NCI-H748 (cell line): Measurements from ENCODE around the gene RUSC2.
"Not testable (repeated sequence)": the region's sequence is repeated elsewhere in the genome, so short reads cannot be mapped to it uniquely, and the experiment has no call there.

Source experiments
- DNase-seq: peaks from one replicate; lab custom pipeline; 2025; ENCODE audit not compliant: unreplicated experiment; lab: John Stamatoyannopoulos, UW

Gene RUSC2

DNA sequence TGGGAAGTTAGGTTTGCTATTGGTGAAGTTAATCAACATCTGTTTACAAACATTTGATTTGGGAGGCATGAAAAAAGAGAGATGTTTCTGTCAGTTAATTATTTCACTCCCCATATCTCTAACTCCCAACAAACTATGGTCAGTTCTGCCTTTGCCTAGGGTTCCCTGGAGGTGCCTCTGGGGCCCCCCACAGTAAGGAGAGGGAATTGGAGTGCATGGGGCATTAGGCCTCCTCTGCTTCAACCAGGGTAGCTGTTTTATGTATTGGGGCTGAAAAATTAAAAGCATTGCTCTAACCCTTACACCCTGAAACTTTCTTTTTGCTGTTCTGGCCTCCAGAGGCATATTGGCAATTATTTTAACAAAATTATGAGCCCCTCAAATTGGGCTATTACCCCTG lies 32.3 kb downstream of the RUSC2 start:
- no peak for DNase-seq

DNA sequence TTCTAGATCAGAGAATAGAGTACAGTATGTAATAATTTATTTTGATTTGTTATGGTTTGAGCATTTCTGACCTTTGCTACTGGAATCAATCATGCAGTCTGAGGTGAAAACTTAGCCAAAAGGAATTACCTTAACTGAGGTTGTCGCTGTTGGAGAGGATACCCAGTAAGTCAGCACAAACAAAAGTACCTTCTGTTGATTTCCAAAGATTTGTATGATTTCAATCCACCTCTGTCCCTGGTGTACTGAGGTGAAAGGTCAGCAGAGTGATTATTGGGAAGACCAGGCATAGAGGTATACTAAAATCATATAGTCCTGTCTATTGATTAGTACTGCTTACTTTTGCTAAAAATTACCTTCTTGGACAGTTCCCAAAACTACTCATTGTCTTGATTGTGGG lies 32.8 kb downstream of the RUSC2 start:
- no peak for DNase-seq

- DNase-seq = not testable (repeated sequence)
Observed at GRCh38 chr9:35523556-35523955, 33.6 kb downstream of the RUSC2 start.

GRCh38 chr9:35526087-35526801 lies 36.3 kb downstream of the RUSC2 start:
- DNase-seq = no peak

DNA sequence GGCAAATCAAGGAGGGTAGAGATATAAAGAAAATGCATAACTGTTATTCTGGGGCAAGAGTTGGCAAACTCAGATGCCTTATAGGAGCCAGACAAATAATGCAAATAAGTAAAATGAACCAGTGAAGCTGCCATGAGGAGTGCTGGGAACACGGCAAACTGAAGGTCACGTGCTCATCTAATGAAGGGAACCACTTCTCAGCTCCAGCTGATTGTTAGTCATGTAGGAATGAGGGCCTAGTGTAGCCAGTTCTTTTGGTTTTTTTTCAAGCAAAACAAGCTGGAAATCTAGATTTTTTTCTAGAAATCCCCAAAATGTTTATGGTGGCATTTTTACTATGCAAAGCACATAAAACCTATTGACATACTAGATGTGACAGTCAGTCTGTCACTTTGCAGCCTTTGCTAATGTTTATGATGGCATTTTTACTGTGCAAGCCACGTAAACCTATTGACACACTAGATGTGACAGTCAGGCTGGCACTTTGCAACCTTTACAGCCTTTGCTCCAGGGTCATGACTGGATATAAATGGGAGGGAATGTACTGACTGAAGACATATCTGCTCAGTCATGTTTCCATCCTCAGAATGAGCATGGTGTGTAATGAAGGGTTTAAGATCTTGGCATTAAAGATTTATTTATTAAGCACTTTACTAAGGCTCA lies 39.4 kb downstream of the RUSC2 start:
- no peak for DNase-seq

- DNase-seq = no peak
Observed at GRCh38 chr9:35533398-35533797, 43.5 kb downstream of the RUSC2 start.

GRCh38 chr9:35534921-35535320 lies 45.0 kb downstream of the RUSC2 start:
- DNase-seq = not testable (repeated sequence)

DNA sequence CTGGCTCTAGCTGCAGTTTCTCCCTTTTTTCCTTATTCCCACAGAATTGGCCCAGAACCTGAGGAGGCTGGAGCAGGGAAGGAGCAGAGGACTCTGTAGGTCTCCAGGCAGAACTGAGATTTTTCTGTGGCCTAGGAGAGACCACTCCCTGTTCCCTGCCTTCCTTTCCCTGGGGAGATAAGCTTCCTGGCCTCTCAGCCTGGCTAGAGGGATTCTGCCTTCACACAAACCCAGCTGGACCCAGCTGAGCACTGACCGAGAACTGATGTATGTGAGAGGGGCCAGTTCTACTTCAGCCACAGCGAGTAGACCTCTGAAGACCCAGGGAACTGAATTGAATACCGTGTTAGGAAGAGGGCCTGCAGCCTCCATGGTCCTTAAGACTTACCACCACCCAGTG lies 48.0 kb downstream of the RUSC2 start:
- DNase-seq = no peak

DNA sequence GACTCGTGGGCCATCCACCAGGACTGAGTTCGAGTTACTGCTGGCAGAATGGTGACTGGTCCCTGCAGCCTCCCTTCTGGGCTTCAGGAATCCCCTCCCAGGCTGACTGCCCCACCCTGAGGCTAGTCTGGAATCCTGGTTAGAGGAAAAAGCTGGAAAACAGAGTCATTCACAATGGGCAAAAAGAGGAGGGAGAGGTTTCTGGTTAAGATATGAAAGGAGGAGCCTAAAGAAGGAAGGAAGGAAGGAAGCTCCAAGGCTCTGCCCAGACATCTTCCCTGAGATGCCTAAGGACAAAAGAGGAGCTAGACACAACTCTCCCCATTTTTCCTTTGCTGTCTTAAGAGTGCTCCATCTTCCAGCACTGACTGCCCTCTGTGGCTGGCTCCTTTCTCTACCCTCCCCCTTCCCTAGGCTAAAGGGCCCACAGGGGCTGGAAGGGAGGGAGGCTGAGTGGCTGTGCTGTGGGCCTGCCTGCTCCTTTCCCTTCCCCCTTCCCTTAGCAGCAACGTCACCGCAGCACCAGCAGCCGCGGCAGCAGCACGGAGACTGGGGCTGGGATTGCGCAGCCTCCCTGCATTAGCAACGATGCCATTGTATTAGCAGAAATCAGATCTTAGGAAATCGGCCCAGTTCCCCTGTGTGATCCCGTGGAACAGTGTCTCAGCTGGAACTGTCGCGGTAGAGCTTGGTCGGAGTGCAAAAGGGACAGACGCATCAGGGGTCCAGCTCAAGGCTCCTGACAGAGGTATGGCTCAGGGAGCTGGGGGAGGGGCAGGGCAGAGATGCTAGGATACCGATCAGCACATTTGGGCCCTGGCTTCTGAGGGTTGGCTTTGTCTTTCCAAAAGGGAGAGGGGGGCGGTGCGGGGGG lies 48.7 kb downstream of the RUSC2 start:
- no peak for DNase-seq
